Measurements from ENCODE around the gene ZNF410. TPM values are rescaled to one million over a fixed set of nuclear protein-coding genes. Genes with fewer than 3 reads are reported as not detected.

The ZNF410 gene
- total and polyA plus RNA-seq, 2 of the 13 experiments (the other 11 are each of a cell fraction or from before 2014, with no cell fraction given): 19.2 to 44.3 TPM

- TF ChIP-seq ZMYM3 (CRISPR knock-in tag; IDR thresholded peaks at IDR 0.05) (no peak), CEBPB (IDR thresholded peaks at IDR 0.05; ENCODE audit: borderline replicate concordance, low read depth, low read length) (no peak), ZNF264 (CRISPR knock-in tag; IDR thresholded peaks at IDR 0.05) (no peak; the same call in 1 of the 2 replicates), ARNTL (CRISPR knock-in tag; IDR thresholded peaks at IDR 0.05) (peak; percentile 52; the same call in 1 of the 2 replicates), ZBTB26 (CRISPR knock-in tag; IDR thresholded peaks at IDR 0.05; ENCODE audit: borderline replicate concordance) (peak; percentile 84), CBX5 (CRISPR knock-in tag; IDR thresholded peaks at IDR 0.05; ENCODE audit: borderline replicate concordance) (peak; percentile 73; the same call in 1 of the 2 replicates), FOSL2 (CRISPR knock-in tag; IDR thresholded peaks at IDR 0.05) (peak; percentile 22), KDM5A (IDR thresholded peaks at IDR 0.05; ENCODE audit: borderline replicate concordance, low read length) (0 out of 2 replicates have a peak, but pooled peaks have one; percentile 39), STAT5B (CRISPR knock-in tag; IDR thresholded peaks at IDR 0.05) (no peak), ZNF703 (CRISPR knock-in tag; IDR thresholded peaks at IDR 0.05; ENCODE audit: borderline replicate concordance) (no peak), EHMT2 (IDR thresholded peaks at IDR 0.05; ENCODE audit: borderline replicate concordance, low read depth, low read length) (no peak), MTF2 (CRISPR knock-in tag; IDR thresholded peaks at IDR 0.05; ENCODE audit: borderline replicate concordance) (no peak), NFKB2 (CRISPR knock-in tag; IDR thresholded peaks at IDR 0.05; ENCODE audit: borderline replicate concordance) (peak; percentile 23; the same call in 1 of the 2 replicates), TERF1 (CRISPR knock-in tag; IDR thresholded peaks at IDR 0.05) (no peak), ZNF556 (CRISPR knock-in tag; IDR thresholded peaks at IDR 0.05; ENCODE audit: borderline replicate concordance) (peak; percentile 59; the same call in 1 of the 2 replicates), STAT6 (CRISPR knock-in tag; IDR thresholded peaks at IDR 0.05; ENCODE audit: borderline replicate concordance) (no peak; the same call in 1 of the 2 replicates), ZNF30 (CRISPR knock-in tag; IDR thresholded peaks at IDR 0.05) (no peak), POGZ (CRISPR knock-in tag; IDR thresholded peaks at IDR 0.05) (peak; percentile 57; the same call in 1 of the 2 replicates), RNF2 (conservative IDR thresholded peaks at IDR 0.05; ENCODE audit: low read depth) (peak; percentile 56; the same call in 1 of the 2 replicates), DMAP1 (CRISPR knock-in tag; IDR thresholded peaks at IDR 0.05) (peak; percentile 96), ZBTB1 (CRISPR knock-in tag; IDR thresholded peaks at IDR 0.05; ENCODE audit: borderline replicate concordance) (no peak), XRCC5 (optimal IDR thresholded peaks at IDR 0.05; ENCODE audit: low read length) (peak; percentile 32), ATF1 (CRISPR knock-in tag; IDR thresholded peaks at IDR 0.05) (peak; percentile 78), ZNF773 (CRISPR knock-in tag; IDR thresholded peaks at IDR 0.05; ENCODE audit: borderline replicate concordance) (no peak)
Measured at GRCh38 chr14:73949752-73950734, 63.4 kb downstream of the ZNF410 start, which contains the start of the genes COQ6 and FAM161B (continued).

All from HepG2 (cell line).